SIG-M5 treated with dmso at 0.1 percent for 504 hours (cell line): ENCODE measurements around the gene NSA2.
"Not testable (repeated sequence)": the region's sequence is repeated elsewhere in the genome, so short reads cannot be mapped to it uniquely, and the experiment has no call there.

Experiments used
- DNase-seq: peaks from one replicate; lab custom pipeline; 2025; ENCODE audit not compliant: unreplicated experiment; lab: John Stamatoyannopoulos, UW

Gene NSA2

DNA sequence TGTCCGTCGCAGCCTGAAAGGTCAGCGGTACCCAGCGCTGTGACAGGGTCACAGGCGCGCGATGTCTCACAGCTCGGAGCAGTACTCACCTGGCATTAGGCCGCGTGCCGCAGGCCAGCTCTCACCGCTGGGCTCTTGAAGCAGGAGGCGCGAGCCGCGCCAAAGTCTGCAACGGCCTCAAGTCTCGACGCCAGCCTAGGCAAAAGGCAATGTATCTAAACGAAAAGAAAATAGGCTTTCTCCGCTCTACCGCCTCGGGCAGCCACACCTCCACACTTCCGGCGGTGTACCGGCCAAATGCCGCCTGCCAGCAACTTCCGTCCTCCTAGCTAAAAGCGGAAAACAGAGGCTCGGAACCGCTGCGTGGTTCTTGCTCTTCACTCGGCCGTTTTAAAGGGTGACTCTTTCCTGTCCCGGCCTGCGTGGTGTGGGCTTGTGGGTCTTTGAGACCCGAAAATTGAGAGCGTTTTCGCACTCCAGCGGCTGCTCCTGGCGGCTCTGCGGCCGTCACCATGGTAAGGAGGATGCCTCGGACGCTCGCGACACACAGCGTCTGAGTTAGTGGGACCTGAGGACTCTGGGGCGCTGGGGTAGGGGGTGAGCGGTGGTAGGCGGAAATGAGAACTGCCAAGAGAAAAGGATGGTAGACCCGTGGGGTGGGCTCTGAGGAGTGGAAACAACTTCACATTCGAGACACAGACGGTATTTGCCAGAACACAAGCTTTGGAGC lies at the start of gene NSA2, which contains the start of gene GFM2:
TSS of gene NSA2 (plus strand) at position 401 of the 730 bp plus-strand sequence. CDS start at position 513, 112 bp downstream.
TSS of gene GFM2 (minus strand) at position 269 of the 730 bp plus-strand sequence. CDS start 3,375 bp downstream, outside the sequence.
- peak; percentile 94 for DNase-seq

DNA sequence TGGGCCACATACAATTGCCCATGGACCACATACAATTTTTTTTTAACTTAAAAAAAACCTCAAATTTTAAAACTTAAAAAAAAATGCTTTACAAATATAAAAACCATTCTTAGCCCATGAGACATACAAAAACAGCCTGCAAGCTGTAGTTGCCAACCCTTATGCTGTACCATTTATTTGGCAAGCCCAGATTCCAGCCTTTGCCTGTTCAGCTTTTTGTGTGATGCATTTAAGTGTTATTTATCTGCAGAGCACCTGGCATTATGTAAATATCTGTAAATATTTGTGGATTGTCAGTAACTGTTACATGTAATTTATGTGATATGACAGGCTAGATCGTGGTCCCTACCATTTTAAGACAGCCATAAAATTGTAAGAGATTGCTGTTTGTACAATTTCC lies 49.5 kb upstream of the NSA2 start:
- DNase-seq: no peak

DNA sequence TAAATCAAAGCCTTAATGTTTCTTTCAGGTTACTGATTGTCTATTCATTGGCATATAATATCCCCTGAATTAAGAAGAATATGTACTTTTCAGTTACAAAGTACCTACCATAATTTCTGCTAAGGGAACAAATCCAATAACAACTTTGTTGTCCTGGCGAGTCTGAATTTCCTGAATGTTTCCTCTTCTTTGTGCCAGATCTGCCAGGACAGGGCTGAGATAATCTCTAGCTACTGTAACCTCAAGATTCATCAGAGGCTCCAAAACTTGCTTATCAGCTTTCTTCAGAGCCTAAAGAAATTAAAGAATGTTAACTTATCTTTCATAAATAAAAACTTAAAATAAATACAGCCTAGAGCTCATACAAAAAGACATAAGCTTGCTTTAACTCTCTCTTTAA lies 44.8 kb upstream of the NSA2 start:
- DNase-seq: no peak

DNA sequence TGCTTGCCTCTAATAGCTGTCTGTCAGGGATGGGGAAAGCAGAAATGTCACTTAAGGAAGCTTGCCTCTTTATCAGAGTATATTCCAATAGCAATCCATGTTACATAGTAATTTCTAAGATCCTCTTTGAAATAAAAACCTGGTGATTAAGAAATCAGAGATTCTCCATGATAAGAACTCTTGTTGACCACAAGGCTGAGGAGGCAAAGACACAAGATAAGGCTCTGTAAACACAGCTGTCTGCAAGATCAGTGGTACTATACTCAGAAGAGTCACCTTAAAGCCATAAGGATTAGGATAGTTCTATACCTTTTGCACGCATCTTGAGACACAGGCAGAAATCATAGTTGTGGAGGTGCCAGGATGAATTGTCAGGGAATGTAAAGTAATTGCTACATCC lies 41.7 kb upstream of the NSA2 start:
- no peak for DNase-seq

DNA sequence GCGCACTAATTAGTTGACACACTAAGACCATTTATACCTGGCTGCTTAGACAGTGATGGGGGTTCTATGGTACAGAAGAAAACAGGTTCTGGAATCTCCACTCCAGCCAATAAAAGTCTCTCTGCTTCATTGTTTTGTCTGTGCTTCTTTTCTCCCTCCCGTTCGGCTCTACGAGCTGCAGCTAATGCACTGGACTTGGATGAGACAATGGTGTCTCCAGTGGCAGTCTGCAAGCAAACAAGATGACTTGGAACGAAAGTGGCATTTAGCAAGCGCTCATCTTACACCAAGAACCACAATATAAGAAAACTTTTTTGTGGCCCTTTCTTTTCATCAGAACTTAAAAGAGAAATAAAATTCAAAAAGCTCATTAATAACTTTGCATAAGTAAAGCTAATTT lies 30.3 kb upstream of the NSA2 start:
- no peak for DNase-seq

DNA sequence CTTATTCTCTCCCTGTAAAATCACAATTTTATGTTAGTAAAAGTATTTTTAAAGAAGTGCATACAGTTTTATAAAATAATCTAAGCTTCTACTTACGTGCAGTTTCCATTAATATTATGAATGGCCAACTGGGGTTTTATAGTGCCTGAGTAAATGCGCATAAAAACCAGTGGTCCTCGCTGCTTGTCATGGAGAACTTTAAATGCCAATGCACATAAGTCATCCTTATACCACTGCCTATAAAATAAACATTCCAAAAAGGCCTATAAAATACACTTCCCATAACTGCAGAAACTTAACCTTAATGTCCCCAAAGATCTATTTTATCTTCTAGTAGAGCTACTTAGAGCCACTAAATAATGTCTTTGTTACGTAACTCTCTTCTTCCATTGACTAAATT lies 28.6 kb upstream of the NSA2 start:
- no peak for DNase-seq

DNA sequence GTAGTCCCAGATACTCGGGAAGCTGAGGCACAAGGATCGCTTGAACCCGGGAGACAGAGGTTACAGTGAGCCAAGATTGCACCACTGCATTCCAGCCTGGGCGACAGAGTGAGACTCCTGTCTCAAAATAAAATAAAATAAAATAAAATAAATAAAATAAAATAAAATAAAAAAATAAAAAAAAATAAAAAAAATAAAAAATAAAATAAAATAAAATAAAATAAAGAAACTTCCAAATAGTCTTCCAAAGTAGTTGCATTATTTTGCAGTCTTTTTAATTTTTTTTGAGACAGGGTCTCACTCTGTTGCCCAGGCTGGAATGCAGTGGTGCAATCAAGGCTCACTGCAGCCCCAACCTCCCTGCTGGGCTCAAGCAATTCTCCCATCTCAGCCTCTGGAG lies 18.3 kb upstream of the NSA2 start:
- DNase-seq: not testable (repeated sequence)

DNA sequence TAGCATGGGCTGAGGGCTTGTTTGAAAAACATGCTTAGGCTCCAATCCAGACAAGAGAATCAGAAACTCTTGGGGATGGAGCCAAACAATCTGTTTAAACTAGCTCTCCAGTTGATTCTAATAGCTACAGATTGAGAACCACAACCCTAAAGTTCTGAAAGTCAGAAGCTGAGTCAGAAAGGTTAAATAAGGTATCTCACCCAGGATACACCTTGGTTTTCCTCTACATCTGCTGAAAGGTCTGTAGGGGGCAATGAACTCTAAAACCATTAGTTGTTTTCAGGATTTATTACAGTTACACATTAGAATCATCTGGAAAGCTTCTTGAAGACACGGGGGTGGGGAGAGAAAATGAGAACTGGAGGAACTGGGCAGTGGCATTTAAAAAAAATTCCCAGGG lies 5.8 kb upstream of the NSA2 start:
- DNase-seq: no peak

DNA sequence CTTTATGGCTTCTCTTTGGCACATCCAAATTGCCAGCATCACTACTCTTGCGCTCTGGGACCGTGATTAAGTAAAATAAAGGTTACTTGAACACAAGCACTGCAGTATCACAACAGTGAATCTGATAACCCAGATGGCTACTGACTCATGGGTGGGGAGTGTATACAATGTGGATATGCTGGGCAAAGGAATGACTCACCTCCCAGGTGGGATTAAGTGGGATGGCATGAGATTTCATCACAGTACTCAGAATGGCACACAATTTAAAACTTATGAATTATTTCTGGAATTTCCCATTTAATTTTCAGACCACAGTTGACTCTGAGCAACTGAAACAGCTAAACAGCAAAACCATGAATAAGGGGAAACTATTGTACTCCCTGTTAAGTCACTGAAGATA lies 4.5 kb upstream of the NSA2 start:
- DNase-seq: no peak

DNA sequence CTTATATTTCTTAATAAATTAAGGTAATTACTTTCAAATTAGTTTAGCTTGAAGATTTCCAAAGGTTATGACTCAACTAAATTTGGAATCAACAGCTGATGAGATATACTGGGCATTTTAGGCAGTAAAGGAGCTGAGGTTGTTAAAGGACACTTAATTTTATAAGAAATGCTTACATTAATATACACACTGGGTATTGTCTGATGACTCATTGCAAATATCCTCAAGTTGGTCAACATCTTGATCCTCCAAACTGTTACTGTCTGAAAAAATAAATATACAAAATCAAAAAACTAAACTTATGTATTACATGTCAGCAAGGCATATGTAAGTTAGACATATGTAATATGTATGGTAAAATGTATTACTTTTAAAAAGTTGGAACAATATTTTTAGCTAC lies 3.5 kb upstream of the NSA2 start:
- DNase-seq: no peak

DNA sequence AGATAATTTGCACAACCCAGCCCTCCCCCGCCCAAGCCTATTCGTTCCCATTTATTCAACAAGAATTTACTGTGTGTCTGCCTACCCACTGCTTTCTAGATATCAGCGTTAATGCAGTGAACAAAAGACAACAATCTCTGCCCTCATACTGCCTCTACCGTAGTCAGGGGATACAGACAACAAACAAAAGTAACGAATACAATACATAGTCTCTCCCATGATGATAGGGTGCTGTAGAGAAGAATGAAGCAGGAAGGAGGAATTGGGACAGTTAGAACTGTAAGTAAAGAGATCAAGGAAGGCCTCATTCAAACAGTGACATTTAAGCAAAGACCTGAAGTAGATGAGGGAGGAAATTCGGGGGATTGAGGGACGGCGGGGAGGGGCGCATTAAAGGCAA lies 1.8 kb upstream of the NSA2 start:
- no peak for DNase-seq

DNA sequence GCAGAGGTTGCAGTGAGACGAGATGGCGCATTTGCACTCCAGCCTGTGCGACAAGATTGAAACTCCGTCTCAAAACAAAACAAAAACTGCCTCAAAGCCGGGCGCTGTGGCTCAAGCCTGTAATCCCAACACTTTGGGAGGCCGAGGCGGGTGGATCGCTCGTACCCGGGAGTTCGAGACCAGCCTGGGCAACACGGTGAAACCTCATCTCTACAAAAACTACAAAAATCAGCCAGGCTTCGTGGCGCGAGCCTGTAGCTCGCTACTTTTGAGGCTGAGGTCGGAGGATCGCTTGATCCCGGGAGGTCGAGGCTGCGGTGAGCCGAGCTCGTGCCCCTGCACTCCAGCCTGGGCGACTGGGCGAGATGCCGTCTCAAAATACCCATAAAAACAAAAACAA lies 1.1 kb upstream of the NSA2 start:
- DNase-seq: no peak

DNA sequence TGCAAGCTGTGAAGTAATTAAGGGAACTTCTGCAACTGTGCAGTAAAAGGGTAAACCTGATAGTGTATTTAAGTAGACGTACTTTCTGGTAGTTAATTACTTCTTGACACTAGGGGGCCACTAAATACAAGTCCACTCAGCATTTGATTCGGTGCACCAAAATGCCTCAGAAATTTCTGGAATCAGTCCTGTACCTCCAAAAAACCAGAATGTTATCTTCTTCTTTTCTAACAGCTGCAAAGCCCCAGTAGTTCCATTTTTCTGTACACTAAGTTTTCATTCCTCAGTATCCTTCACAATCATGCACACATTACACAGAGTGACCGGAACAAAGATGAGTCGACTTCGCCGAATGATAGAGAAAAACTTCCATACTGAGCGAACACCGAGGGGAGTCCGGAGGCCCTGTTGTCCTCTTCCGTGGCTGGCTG lies 616 bp upstream of the NSA2 start:
- peak; percentile 87 for DNase-seq

DNA sequence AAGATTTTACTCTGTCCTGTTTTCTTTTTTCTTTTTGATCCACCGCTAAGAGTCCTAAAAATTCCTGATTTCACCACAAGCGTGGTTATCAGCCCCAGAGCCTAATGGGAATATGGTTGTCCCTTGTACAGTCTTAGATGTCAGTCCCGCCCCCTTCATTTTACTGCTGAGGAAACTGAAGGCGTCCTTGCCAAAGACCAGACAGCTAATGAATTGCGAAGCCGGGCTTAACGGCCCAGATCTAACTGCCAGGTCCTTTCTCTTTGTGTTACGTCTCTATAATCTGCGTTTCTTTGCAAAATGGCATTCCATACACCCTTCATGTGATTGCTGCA lies 497 bp downstream of the NSA2 start:
- peak; percentile 46 for DNase-seq

DNA sequence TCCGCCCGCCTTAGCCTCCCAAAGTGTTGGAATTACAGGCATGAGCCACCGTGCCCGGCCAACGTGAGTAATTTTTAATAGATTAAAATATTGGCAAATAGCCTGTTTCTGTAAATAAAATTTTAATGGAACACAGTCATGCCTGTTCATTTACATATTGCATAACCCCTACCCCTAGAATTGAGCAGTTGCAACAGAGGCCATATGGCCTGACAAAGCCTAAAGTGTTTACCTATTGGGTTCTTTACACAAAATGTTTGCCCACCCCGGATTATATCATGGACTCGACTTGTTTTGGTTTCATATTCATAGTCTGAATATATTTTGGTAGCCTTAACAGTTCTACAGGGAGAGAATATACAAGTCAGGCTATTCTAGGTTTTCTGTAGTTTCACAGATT lies 5.3 kb downstream of the NSA2 start:
- DNase-seq: peak; percentile 28

DNA sequence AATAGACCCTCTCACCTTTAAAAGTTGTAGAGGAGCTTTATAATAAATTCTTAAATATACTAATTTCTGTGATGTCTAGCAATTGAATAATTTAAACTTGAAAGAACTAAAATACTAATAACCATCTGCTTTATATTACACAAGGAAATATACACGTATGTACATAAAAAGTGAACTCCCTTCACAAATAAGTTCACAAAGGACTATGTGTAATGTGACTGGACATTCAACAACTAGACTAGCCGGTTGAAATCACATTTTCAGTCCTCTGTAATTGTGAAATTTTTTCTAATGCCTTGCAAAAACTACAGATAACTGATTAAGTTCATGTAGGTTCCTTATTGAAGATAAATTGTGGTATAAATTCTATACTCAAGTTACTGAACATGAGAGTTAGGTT lies 11.6 kb downstream of the NSA2 start:
- no peak for DNase-seq

DNA sequence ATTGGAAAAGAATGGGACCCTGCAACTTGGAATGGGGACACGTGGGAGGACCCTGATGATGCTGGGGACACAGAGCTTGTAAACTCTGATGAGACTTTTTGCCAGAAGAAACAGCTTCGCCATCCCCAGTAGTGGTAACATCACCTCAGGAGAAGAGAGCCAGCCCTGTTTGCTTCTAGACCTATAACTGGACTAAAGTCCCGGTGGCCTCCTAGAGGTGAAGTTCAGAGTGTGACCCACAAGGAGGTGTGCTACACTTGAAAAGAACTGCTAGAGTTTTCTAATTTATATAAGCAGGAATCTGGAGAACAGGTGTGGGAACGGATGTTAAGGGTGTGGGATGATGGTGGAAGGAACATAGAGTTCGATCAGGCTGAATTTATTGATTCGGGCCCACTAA lies 19.8 kb downstream of the NSA2 start:
- DNase-seq: no peak

DNA sequence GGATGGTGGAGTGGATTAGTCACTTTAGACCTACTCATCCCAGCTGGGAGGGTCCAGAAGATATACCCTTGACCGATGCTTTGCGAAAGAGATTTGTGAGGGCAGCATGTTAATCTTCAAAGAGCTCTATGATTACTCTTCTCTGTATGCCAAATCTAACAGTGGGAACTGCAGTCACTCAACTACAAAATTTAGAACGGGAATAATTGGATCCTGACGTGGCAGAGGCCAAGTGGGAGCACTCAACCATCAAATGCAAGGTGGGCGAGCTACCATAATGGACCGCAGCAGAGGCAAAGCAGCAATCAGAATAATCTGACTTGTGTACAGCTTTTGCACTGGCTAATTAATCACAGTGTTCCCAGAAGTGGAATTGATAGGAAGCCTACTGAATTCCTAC lies 20.4 kb downstream of the NSA2 start:
- DNase-seq: no peak

DNA sequence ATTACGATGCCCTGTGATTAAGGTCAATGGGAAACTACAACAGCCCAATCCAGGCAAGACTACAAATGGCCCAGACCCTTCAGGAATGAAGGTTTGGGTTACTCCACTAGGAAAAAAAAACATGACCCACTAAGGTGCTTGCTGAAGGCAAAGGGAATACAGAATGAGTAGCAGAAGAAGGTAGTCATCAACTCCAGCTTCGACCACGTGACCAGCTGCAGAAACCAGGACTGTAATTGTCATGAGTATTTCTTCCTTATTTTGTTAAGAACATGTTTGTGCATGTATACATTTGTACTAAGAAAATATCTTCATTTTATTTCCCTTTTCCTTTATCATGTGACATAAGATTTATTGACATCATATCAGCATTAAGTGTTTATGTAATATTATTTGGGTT lies 24.6 kb downstream of the NSA2 start:
- DNase-seq: not testable (repeated sequence)

DNA sequence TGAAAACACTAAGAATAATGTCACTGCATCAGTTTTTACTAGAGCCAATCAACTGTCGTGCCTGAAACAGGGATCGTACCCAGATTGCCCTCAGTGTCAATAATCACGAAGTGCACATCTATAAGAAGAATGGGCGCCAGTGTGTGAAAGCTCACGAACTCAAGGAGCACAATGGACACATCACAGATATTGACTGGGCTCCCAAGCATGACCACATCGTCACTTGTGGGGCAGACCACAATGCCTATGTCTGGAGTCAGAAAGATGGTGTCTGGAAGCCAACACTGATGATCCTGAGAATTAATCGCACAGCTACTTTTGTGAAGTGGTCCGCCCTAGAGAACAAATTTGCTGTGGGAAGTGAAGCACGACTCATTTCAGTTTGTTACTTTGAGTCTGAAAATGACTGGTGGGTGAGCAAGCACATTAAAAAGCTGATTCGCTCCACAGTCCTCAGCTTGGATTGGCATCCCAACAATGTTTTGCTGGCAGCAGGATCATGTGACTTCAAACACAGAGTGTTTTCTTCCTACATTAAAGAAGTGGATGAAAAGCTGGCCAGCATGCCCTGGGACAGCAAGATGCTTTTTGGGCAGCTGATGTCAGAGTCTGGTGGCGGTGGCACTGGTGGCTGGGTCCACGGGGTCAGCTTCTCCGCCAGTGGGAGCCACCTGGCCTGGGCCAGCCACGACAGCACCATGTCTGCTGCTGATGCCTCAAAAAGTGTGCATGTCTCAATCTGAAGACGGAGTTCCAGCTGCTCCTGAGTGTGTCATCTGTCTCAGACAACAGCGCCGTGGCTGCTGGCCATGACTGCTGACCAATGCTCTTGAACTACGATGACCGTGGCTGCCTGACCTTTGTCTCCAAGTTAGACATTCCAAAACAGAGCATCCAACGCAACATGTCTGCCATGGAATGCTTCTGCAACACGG lies 32.2 kb downstream of the NSA2 start:
- DNase-seq: no peak

DNA sequence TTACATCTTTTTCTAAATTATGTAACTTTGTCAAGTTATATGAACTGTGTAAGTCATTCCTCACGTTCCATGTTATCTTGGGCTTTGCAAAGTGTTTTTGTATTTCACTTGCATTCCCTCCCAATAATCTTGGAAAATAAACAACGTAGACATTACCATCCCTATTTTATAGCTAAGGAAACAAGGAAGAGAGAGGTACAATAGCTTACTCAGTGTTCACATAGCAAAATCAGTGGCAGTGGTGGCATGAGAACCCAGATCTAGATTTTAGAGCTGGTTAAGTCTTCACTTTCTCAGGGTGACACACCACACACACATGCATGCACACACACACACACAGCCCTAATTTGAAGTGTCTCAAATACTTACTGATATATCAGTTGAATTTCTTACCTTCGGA lies 34.1 kb downstream of the NSA2 start:
- DNase-seq: no peak

DNA sequence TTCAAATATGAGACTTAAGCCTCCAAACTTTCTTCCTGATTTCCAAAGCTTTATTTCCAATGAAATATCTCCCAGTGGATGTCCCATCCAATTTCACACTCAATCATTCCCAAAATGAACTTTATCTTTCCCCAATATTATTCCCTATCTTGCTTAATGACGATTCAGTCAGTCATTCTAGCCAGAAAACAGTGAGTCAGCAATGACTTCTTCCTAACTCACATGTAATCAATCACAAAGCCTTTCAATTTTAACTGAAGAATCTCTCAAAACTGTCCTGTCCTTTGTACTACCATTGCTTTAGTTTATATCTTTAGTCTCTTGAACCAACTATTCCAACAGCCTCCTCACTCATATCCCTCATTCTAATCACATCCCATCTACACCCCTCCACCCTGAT lies 34.9 kb downstream of the NSA2 start:
- no peak for DNase-seq
